ENCODE data around the gene MATN1. TPM values are rescaled to one million over a fixed set of nuclear protein-coding genes. Genes with fewer than 3 reads are reported as not detected.

Gene MATN1
- polyA plus RNA-seq, 2 of the 4 experiments (the other 2 are of a cell fraction), result 0.05 to 0.17 TPM

DNA sequence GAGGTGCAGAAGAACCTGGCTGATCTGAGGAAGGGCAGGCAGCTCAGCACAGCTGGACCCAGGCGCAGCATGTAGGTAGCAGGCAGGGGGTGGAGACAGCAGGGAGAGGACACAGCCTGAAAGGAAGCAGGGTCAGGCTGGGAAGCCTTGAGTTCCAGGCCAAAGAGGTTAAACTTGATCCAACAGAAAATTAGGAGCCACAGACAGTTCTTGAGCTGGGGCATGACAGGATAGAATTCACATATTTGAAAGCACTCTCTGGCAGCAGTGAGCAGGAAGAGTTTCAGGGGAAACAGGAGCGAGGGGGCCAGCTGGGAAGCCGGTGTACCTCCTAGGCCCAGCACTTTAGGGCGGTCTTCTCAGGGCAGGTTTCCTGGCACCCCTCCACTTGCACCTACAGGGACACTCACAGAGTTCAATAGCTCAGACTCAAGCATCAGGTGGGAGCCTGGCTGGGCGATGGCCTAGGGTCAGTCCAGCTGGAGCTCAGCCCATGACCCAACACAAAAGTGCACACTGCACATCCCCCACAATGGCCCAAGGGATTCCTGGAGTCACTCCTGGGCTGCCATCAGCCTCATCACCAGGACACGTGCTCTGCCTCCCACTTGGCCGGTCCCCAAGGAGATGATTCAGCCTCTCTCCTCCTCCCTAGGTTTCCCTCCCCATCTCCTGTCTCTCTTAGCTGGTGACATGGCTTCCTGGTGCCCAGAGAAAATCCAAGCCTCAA lies 22.7 kb downstream of the MATN1 start:
- no peak for TF ChIP-seq E2F6 (IDR thresholded peaks at IDR 0.05; ENCODE audit: borderline replicate concordance, low read depth)
- FAIRE-seq (no peak), DNase-seq (ENCODE audit: low read depth in 1 of 2, low spot score in 1 of 2) (no peak), ATAC-seq (peak in 1 of 2 experiments; percentile 59; a peak in 3 of 6 replicates)
- CTCF ChIA-PET, result interaction anchor here (1.1 kb wide), 1 partner anchor 907 kb away, joined by 3 read pairs; no protein-coding TSS in a partner anchor
- H3K27ac ChIP-seq, result peak overlapping the region in 1 of 2 experiments; percentile 60; a peak in 2 of 6 replicates
- H3K4me2 ChIP-seq, result peak overlapping the region; percentile 28; the same call in 2 of the 3 replicates
- H3K4me3 ChIP-seq, result no peak overlapping the region
- peaks cover 8% of the 10 kb centered on the region; the same call in 2 of the 3 replicates for H3K4me1 ChIP-seq
- POLR2A ChIA-PET, result no interaction called here
- H3K9me3 ChIP-seq, result no peaks in the 10 kb centered on the region
- 53% methylated on average over 7 of the region's 7 CpGs for WGBS (ENCODE audit: missing lambda C conversion rate)

- Histone ChIP-seq H3K4me1 (peaks cover 8% of the 10 kb centered on the region; the same call in 2 of the 3 replicates), H3K4me2 (no peak overlapping the region), H3K4me3 (no peak overlapping the region), H3K9me3 (no peaks in the 10 kb centered on the region), H3K27ac (no peak overlapping the region)
- TF ChIP-seq, protein P1, sequence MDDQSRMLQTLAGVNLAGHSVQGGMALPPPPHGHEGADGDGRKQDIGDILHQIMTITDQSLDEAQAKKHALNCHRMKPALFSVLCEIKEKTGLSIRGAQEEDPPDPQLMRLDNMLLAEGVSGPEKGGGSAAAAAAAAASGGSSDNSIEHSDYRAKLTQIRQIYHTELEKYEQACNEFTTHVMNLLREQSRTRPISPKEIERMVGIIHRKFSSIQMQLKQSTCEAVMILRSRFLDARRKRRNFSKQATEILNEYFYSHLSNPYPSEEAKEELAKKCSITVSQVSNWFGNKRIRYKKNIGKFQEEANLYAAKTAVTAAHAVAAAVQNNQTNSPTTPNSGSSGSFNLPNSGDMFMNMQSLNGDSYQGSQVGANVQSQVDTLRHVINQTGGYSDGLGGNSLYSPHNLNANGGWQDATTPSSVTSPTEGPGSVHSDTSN (IDR thresholded peaks at IDR 0.05), result no peak
- no peak for TF ChIP-seq HOXA7 (CRISPR knock-in tag; IDR thresholded peaks at IDR 0.05)
- TF ChIP-seq CBX8 (IDR thresholded peaks at IDR 0.05), result no peak
- TF ChIP-seq, protein P2, sequence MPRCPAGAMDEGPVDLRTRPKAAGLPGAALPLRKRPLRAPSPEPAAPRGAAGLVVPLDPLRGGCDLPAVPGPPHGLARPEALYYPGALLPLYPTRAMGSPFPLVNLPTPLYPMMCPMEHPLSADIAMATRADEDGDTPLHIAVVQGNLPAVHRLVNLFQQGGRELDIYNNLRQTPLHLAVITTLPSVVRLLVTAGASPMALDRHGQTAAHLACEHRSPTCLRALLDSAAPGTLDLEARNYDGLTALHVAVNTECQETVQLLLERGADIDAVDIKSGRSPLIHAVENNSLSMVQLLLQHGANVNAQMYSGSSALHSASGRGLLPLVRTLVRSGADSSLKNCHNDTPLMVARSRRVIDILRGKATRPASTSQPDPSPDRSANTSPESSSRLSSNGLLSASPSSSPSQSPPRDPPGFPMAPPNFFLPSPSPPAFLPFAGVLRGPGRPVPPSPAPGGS (IDR thresholded peaks at IDR 0.05), result no peak
- no peak for TF ChIP-seq SREBF2 (IDR thresholded peaks at IDR 0.05)
- no peak for TF ChIP-seq KDM5A (IDR thresholded peaks at IDR 0.05)
- no peak for TF ChIP-seq POLR2A (IDR thresholded peaks at IDR 0.05; ENCODE audit: low read length)
- no peak for TF ChIP-seq RARB (CRISPR knock-in tag; IDR thresholded peaks at IDR 0.05)
- no peak for TF ChIP-seq ESRRA (IDR thresholded peaks at IDR 0.05; ENCODE audit: borderline replicate concordance, low read length)
- CTCF ChIA-PET, result no interaction called here
- DNase-seq (ENCODE audit: low read depth in 1 of 2, low spot score in 1 of 2) (no peak), FAIRE-seq (no peak), ATAC-seq (no peak)
- 57% methylated on average over 1 of the region's 1 CpG for WGBS (ENCODE audit: missing lambda C conversion rate)
- POLR2A ChIA-PET, result no interaction called here
Measured at GRCh38 chr1:30699762-30700161, 23.6 kb downstream of the MATN1 start.

GRCh38 chr1:30698401-30698981 lies 24.9 kb downstream of the MATN1 start:
- no peak overlapping the region for H3K4me2 ChIP-seq
- FAIRE-seq (no peak), ATAC-seq (no peak), DNase-seq (ENCODE audit: low read depth in 1 of 2, low spot score in 1 of 2) (no peak)
- H3K9me3 ChIP-seq, result no peaks in the 10 kb centered on the region
- CTCF ChIA-PET, result interaction anchor here (0.8 to 2.0 kb wide), 2 partner anchors 10 to 16 kb away, joined by 3 to 8 read pairs; no protein-coding TSS in a partner anchor
- H3K4me3 ChIP-seq, result no peak overlapping the region
- H3K4me1 ChIP-seq, result peaks cover 8% of the 10 kb centered on the region; the same call in 2 of the 3 replicates
- no peak for TF ChIP-seq CHD2 (IDR thresholded peaks at IDR 0.05; ENCODE audit: low read length, partially characterized antibody)
- TF ChIP-seq ELK1 (IDR thresholded peaks at IDR 0.05; ENCODE audit: low read depth, low read length), result no peak
- no peak overlapping the region for H3K27ac ChIP-seq
- POLR2A ChIA-PET, result no interaction called here
- 80% methylated on average over 12 of the region's 17 CpGs for WGBS (ENCODE audit: missing lambda C conversion rate)
